Dendritic cell treated with granulocyte-macrophage colony-stimulating factor and Interleukin-4, amounts not matched to agents 40 ng/mL and 50 ng/mL, for 4 days (primary cell): ENCODE measurements around the gene KDELR1.
"Not testable (repeated sequence)": the region's sequence is repeated elsewhere in the genome, so short reads cannot be mapped to it uniquely, and the experiment has no call there.

ENCODE experiments used
- H3K27ac Mint-ChIP-seq: one replicate; pipeline ENCODE4 v1.8.0; 2022; ENCODE audit warnings: mild to moderate bottlenecking, mixed read lengths
- H3K27me3 Mint-ChIP-seq: one replicate; pipeline ENCODE4 v1.8.0; 2022; ENCODE audit warnings: mild to moderate bottlenecking, mixed read lengths
- H3K36me3 Mint-ChIP-seq: one replicate; pipeline ENCODE4 v1.8.0; 2022; ENCODE audit warnings: low read depth, mixed read lengths
- H3K4me1 Mint-ChIP-seq: one replicate; pipeline ENCODE4 v1.8.0; 2022; ENCODE audit warnings: low read depth, mixed read lengths
- H3K4me3 Mint-ChIP-seq: one replicate; pipeline ENCODE4 v1.8.0; 2022; ENCODE audit warnings: mild to moderate bottlenecking, moderate library complexity, mixed read lengths
- H3K9me3 Mint-ChIP-seq: one replicate; pipeline ENCODE4 v1.8.0; 2022; ENCODE audit warnings: mixed read lengths
- intact Hi-C: fragments of 100-400 bp; cut with micrococcal nuclease; formaldehyde crosslinking; loops from one replicate; pipeline ENCODE4 v1.15.0; 2022

Gene KDELR1

GRCh38 chr19:48393559-48394330, 2.4 kb upstream of the KDELR1 start, which contains the start of gene GRIN2D:
Gene GRIN2D, plus strand, starts transcription at chr19:48393668. Its CDS starts 4,725 bp downstream, at chr19:48398393.
- Mint-ChIP-seq H3K4me1 (peaks cover 59% of the 10 kb centered on the region), H3K36me3 (peaks cover 35% of the 10 kb centered on the region), H3K4me3 (no peak within 1 kb of the TSS), H3K9me3 (no peaks in the 10 kb centered on the region), H3K27ac (peak within 1 kb of the TSS; percentile 96), H3K27me3 (peaks cover 67% of the 10 kb centered on the region)
- intact Hi-C loops: loop anchor here (5.0 kb wide), 1 partner anchor 71 kb away; a partner anchor contains a TSS

GRCh38 chr19:48392860-48393558, 1.7 kb upstream of the KDELR1 start:
- Mint-ChIP-seq H3K4me1 (peaks cover 61% of the 10 kb centered on the region), H3K4me3 (no peak overlapping the region), H3K9me3 (no peaks in the 10 kb centered on the region), H3K36me3 (peaks cover 40% of the 10 kb centered on the region), H3K27ac (peak overlapping the region; percentile 96), H3K27me3 (peaks cover 65% of the 10 kb centered on the region)
- intact Hi-C loops: loop anchor here (5.0 kb wide), 1 partner anchor 71 kb away; a partner anchor contains a TSS

GRCh38 chr19:48392006-48392344, 624 bp upstream of the KDELR1 start:
- not testable (repeated sequence) for H3K4me3 Mint-ChIP-seq
- intact Hi-C loops: loop anchor here (5.0 kb wide), 1 partner anchor 70 kb away; a partner anchor contains a TSS
- peaks cover 51% of the 10 kb centered on the region for H3K4me1 Mint-ChIP-seq

GRCh38 chr19:48390188-48391099, 907 bp downstream of the KDELR1 start:
- peaks cover 57% of the 10 kb centered on the region for H3K36me3 Mint-ChIP-seq
- intact Hi-C loops: loop anchor here (2.0 to 5.0 kb wide), 3 partner anchors 26 to 68 kb away; partner anchors contain the start of genes GRWD1 and SYNGR4
- peak overlapping the region; percentile 89 for H3K4me3 Mint-ChIP-seq
- H3K27ac Mint-ChIP-seq: peak overlapping the region; percentile 96
- H3K27me3 Mint-ChIP-seq: peaks cover 40% of the 10 kb centered on the region
- peaks cover 39% of the 10 kb centered on the region for H3K4me1 Mint-ChIP-seq
- H3K9me3 Mint-ChIP-seq: no peaks in the 10 kb centered on the region

More at GRCh38 chr19:48392006-48392344, 624 bp upstream of the KDELR1 start:
- not testable (repeated sequence) for H3K9me3 Mint-ChIP-seq
- H3K27ac Mint-ChIP-seq: peak overlapping the region; percentile 96
- H3K27me3 Mint-ChIP-seq: peaks cover 55% of the 10 kb centered on the region
- peaks cover 42% of the 10 kb centered on the region for H3K36me3 Mint-ChIP-seq

GRCh38 chr19:48386981-48387380, 4.4 kb downstream of the KDELR1 start:
- Mint-ChIP-seq H3K4me3 (no peak overlapping the region), H3K27me3 (peaks cover 6% of the 10 kb centered on the region), H3K27ac (no peak overlapping the region), H3K9me3 (no peaks in the 10 kb centered on the region), H3K4me1 (peaks cover 36% of the 10 kb centered on the region), H3K36me3 (peaks cover 92% of the 10 kb centered on the region)
- intact Hi-C loops: no loop called here

- H3K4me1 Mint-ChIP-seq: peaks cover 30% of the 10 kb centered on the region
- intact Hi-C loops: no loop called here
- no peak overlapping the region for H3K4me3 Mint-ChIP-seq
- no peaks in the 10 kb centered on the region for H3K9me3 Mint-ChIP-seq
- H3K27ac Mint-ChIP-seq: no peak overlapping the region
- peaks cover 96% of the 10 kb centered on the region for H3K36me3 Mint-ChIP-seq
- H3K27me3 Mint-ChIP-seq: no peaks in the 10 kb centered on the region
Measured at GRCh38 chr19:48385461-48386087, 5.8 kb downstream of the KDELR1 start.

- no peaks in the 10 kb centered on the region for H3K9me3 Mint-ChIP-seq
- H3K36me3 Mint-ChIP-seq: peaks cover 74% of the 10 kb centered on the region
- no peak overlapping the region for H3K4me3 Mint-ChIP-seq
- H3K4me1 Mint-ChIP-seq: peaks cover 19% of the 10 kb centered on the region
- intact Hi-C loops: no loop called here
- H3K27me3 Mint-ChIP-seq: no peaks in the 10 kb centered on the region
- H3K27ac Mint-ChIP-seq: peak overlapping the region; percentile 39
Measured at GRCh38 chr19:48382286-48382685, 9.1 kb downstream of the KDELR1 start.

- Mint-ChIP-seq H3K27ac (no peak overlapping the region), H3K4me3 (no peak overlapping the region), H3K4me1 (peaks cover 19% of the 10 kb centered on the region), H3K9me3 (no peaks in the 10 kb centered on the region), H3K27me3 (no peaks in the 10 kb centered on the region), H3K36me3 (peaks cover 65% of the 10 kb centered on the region)
- intact Hi-C loops: no loop called here
Measured at GRCh38 chr19:48381178-48381950, 10.0 kb downstream of the KDELR1 start.

- Mint-ChIP-seq H3K27me3 (no peaks in the 10 kb centered on the region), H3K27ac (no peak overlapping the region), H3K4me1 (peaks cover 19% of the 10 kb centered on the region), H3K36me3 (peaks cover 42% of the 10 kb centered on the region), H3K9me3 (no peaks in the 10 kb centered on the region), H3K4me3 (no peak overlapping the region)
- intact Hi-C loops: no loop called here
Measured at GRCh38 chr19:48379058-48379457, 12.3 kb downstream of the KDELR1 start.

GRCh38 chr19:48378194-48378570, 13.2 kb downstream of the KDELR1 start:
- Mint-ChIP-seq H3K36me3 (peaks cover 33% of the 10 kb centered on the region), H3K9me3 (no peaks in the 10 kb centered on the region), H3K4me3 (no peak overlapping the region), H3K27ac (no peak overlapping the region), H3K27me3 (peaks cover 5% of the 10 kb centered on the region), H3K4me1 (peaks cover 16% of the 10 kb centered on the region)
- intact Hi-C loops: no loop called here

GRCh38 chr19:48373567-48373966, 17.8 kb downstream of the KDELR1 start:
- Mint-ChIP-seq H3K27me3 (peaks cover 10% of the 10 kb centered on the region), H3K4me1 (peaks cover 4% of the 10 kb centered on the region), H3K36me3 (no peaks in the 10 kb centered on the region), H3K9me3 (no peaks in the 10 kb centered on the region), H3K4me3 (no peak overlapping the region), H3K27ac (no peak overlapping the region)
- intact Hi-C loops: no loop called here

- Mint-ChIP-seq H3K36me3 (no peaks in the 10 kb centered on the region), H3K27ac (peak overlapping the region; percentile 8), H3K4me1 (no peaks in the 10 kb centered on the region), H3K4me3 (no peak overlapping the region), H3K27me3 (peaks cover 10% of the 10 kb centered on the region), H3K9me3 (no peaks in the 10 kb centered on the region)
- intact Hi-C loops: no loop called here
Measured at GRCh38 chr19:48372904-48373303, 18.4 kb downstream of the KDELR1 start.

GRCh38 chr19:48371771-48372170, 19.6 kb downstream of the KDELR1 start:
- H3K4me1 Mint-ChIP-seq, intact Hi-C loops, H3K27ac Mint-ChIP-seq, H3K9me3 Mint-ChIP-seq, H3K36me3 Mint-ChIP-seq, H3K4me3 Mint-ChIP-seq, H3K27me3 Mint-ChIP-seq: not testable (repeated sequence)
